Calu3 (cell line): Measurements from ENCODE around the gene AGBL4. TPM values are rescaled to one million over a fixed set of nuclear protein-coding genes. Genes with fewer than 3 reads are reported as not detected.

Experiments used
- BruUV-seq: library from RNA; stranded (reverse); fragments of 400-500 nt; replicated peaks from 2 replicates; lab custom pipeline; 2021; lab: Mats Ljungman, UMichigan
- CTCF ChIA-PET: fragments of 300-600 bp; sonication (Branson Sonifier 250); formaldehyde crosslinking; loops from one replicate; lab custom pipeline; 2022; ENCODE audit warnings: antibody characterized with exemption; lab: Charles Lee
- DNase-seq: peaks from one replicate; pipeline ENCODE4 v3.0.0; 2022
- H3K27ac Mint-ChIP-seq: one replicate; pipeline ENCODE4 v1.8.0; 2022; ENCODE audit warnings: mixed read lengths; ENCODE audit not compliant: unreplicated experiment
- H3K27me3 Mint-ChIP-seq: one replicate; pipeline ENCODE4 v1.8.0; 2022; ENCODE audit warnings: mixed read lengths; ENCODE audit not compliant: unreplicated experiment
- H3K36me3 Mint-ChIP-seq: one replicate; pipeline ENCODE4 v1.8.0; 2022; ENCODE audit warnings: mild to moderate bottlenecking, moderate library complexity, mixed read lengths; ENCODE audit not compliant: insufficient read depth, unreplicated experiment
- H3K4me1 Mint-ChIP-seq: one replicate; pipeline ENCODE4 v1.8.0; 2022; ENCODE audit warnings: mild to moderate bottlenecking, low read depth, mixed read lengths; ENCODE audit not compliant: unreplicated experiment
- H3K4me3 Mint-ChIP-seq: one replicate; pipeline ENCODE4 v1.8.0; 2022; ENCODE audit warnings: mild to moderate bottlenecking, low read depth, moderate library complexity, mixed read lengths; ENCODE audit not compliant: unreplicated experiment
- H3K9me3 Mint-ChIP-seq: one replicate; pipeline ENCODE4 v1.8.0; 2022; ENCODE audit warnings: low read depth, mixed read lengths; ENCODE audit not compliant: unreplicated experiment
- intact Hi-C: fragments of 100-400 bp; cut with micrococcal nuclease; formaldehyde crosslinking; loops from one replicate; pipeline ENCODE4 v1.10.0; 2022; ENCODE audit not compliant: unreplicated experiment
- total RNA-seq: library from RNA; stranded (reverse); gene quantifications from 2 replicates; pipeline ENCODE4 v1.2.3, GENCODE V29; 2022
- TF ChIP-seq, protein P1 (sequence below): fragments of 200-600 bp; IDR thresholded peaks from one replicate; pipeline ENCODE4 v1.8.0; 2022; ENCODE audit warnings: antibody characterized with exemption; ENCODE audit not compliant: unreplicated experiment

The AGBL4 gene
- total RNA-seq, 1 experiment from 2014 or later: not detected

DNA sequence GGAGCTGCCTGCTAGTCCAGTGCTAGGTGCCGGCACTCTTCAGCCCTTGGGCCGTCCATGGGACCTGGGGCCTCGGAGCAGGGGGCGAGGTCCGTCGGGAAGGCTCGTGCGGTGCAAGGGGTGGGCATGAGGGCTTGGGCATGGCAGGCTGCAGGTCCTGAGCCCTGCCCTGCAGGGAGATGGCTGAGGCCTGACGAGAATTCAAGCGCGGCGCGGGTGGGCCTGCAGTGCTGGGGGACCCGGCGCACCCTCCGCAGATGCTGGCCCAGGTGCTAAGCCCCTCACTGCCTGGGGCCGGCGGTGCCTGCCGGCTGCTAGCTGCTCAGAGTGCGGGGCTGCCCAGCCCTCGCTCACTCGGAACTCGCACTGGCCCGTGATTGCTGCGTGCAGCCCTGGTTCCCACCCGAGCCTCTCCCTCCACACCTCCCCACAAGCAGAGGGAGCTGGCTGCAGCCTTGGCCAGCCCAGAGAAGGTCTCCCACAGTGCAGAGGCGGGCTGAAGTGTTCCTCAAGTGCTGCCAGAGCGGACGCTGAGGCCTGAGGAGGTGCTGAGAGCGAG, 467.0 kb downstream of the AGBL4 start:
- intact Hi-C loops: no loop called here

DNA sequence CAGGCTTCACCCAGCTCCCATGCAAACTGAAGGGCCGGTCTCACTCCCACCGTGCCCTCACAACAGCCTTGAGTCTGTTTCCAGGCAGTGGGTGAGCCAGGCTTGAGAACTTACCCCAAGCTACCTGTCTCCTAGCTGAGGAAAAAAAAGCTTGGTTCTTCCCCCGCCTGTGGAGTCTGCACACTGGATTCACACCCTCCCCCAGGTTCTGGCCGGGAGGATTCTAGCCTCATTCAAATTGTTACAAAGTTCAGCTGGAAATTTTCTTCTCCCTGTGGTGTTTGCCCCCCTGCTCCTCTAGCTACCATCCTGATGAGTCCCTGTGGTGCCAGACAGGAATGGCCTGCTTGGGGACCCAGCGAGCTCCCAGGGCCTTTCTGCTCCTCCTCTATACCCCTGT, 471.7 kb downstream of the AGBL4 start:
- CTCF ChIA-PET: no interaction called here

More for the DNA sequence above, 467.0 kb downstream of the AGBL4 start:
- no peak overlapping the region for H3K27ac Mint-ChIP-seq
- no peak overlapping the region for H3K4me3 Mint-ChIP-seq
- no peaks in the 10 kb centered on the region for H3K27me3 Mint-ChIP-seq
- CTCF ChIA-PET: no interaction called here
- TF ChIP-seq, protein P1, sequence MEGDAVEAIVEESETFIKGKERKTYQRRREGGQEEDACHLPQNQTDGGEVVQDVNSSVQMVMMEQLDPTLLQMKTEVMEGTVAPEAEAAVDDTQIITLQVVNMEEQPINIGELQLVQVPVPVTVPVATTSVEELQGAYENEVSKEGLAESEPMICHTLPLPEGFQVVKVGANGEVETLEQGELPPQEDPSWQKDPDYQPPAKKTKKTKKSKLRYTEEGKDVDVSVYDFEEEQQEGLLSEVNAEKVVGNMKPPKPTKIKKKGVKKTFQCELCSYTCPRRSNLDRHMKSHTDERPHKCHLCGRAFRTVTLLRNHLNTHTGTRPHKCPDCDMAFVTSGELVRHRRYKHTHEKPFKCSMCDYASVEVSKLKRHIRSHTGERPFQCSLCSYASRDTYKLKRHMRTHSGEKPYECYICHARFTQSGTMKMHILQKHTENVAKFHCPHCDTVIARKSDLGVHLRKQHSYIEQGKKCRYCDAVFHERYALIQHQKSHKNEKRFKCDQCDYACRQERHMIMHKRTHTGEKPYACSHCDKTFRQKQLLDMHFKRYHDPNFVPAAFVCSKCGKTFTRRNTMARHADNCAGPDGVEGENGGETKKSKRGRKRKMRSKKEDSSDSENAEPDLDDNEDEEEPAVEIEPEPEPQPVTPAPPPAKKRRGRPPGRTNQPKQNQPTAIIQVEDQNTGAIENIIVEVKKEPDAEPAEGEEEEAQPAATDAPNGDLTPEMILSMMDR: no peak
- no peak for DNase-seq
- no TSS peak for BruUV-seq
- H3K4me1 Mint-ChIP-seq: no peaks in the 10 kb centered on the region
- no peaks in the 10 kb centered on the region for H3K36me3 Mint-ChIP-seq
- H3K9me3 Mint-ChIP-seq: no peaks in the 10 kb centered on the region

DNA sequence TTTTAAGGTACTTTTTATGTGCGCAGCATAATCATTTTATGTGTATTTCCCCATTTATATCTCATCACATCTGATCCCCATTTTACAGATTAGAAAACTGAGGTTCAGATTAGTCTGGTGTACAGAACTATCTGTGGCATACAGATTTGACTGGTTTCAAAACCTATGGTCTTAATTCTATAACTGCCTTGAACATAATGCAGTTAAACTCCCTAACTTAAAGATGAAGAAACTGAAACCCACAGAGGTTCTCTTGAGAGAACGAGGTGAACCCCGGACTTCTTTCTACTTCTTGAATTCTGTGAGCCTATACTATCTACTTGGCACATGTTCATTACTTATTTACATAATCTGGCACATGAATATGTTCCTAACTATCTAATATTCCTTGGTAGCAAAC, 479.1 kb downstream of the AGBL4 start:
- intact Hi-C loops: no loop called here
- CTCF ChIA-PET: no interaction called here
- no peak for DNase-seq
- Mint-ChIP-seq H3K36me3 (no peaks in the 10 kb centered on the region), H3K27ac (no peak overlapping the region), H3K4me1 (no peaks in the 10 kb centered on the region), H3K9me3 (peaks cover 6% of the 10 kb centered on the region), H3K4me3 (no peak overlapping the region), H3K27me3 (no peaks in the 10 kb centered on the region)
- no TSS peak for BruUV-seq
- TF ChIP-seq, protein P1: no peak

More for the DNA sequence above, 471.7 kb downstream of the AGBL4 start:
- peaks cover 6% of the 10 kb centered on the region for H3K9me3 Mint-ChIP-seq
- DNase-seq: no peak
- H3K4me1 Mint-ChIP-seq: no peaks in the 10 kb centered on the region
- H3K27me3 Mint-ChIP-seq: no peaks in the 10 kb centered on the region
- no peak overlapping the region for H3K27ac Mint-ChIP-seq
- intact Hi-C loops: no loop called here
- BruUV-seq: no TSS peak
- no peak overlapping the region for H3K4me3 Mint-ChIP-seq
- no peaks in the 10 kb centered on the region for H3K36me3 Mint-ChIP-seq
- TF ChIP-seq, protein P1: no peak

DNA sequence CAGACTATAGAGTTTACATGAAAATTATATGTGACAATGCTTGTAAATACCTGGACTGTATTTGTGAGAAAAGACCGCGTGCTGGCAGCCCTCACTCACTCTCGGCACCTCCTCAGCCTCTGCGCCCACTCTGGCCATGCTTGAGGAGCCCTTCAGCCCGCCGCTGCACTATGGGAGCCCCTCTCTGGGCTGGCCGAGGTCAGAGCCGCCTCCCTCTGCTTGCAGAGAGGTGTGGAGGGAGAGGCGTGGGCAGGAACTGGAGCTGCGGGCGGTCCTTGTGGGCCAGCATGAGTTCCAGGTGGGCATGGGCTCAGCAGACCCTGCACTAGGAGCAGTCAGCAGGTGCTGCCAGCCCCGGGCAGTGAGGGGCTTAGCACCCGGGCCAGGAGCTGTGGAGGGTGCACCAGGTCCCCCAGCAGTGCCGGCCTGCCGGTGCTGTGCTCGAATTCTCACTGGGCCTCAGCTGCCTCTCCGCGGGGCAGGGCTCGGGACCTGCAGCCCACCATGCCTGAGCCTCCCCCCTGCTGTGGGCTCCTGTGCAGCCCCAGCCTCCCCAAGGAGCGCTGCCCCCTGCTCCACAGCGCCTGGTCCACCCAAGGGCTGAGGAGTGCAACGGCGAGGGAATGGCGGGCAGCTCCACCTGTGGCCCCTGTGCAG, 482.5 kb downstream of the AGBL4 start:
- CTCF ChIA-PET: no interaction called here
- no peaks in the 10 kb centered on the region for H3K36me3 Mint-ChIP-seq
- DNase-seq: no peak
- H3K27me3 Mint-ChIP-seq: no peaks in the 10 kb centered on the region
- no TSS peak for BruUV-seq
- intact Hi-C loops: no loop called here
- no peaks in the 10 kb centered on the region for H3K9me3 Mint-ChIP-seq
- no peak overlapping the region for H3K27ac Mint-ChIP-seq
- no peak overlapping the region for H3K4me3 Mint-ChIP-seq
- TF ChIP-seq, protein P1: no peak
- H3K4me1 Mint-ChIP-seq: no peaks in the 10 kb centered on the region
